HEK293T (cell line): Measurements from ENCODE around the gene SCN1A.

Experiments
- ARNT ChIP-seq: fragments of 450-650 bp; IDR thresholded peaks from 2 replicates; pipeline ENCODE4 v1.6.1; 2017; ENCODE audit warnings: mild to moderate bottlenecking
- BHLHE40 ChIP-seq: fragments of 450-650 bp; IDR thresholded peaks from 2 replicates; pipeline ENCODE4 v1.6.1; 2016; ENCODE audit warnings: mild to moderate bottlenecking, moderate library complexity, borderline replicate concordance
- CTBP1 ChIP-seq: fragments of 450-650 bp; IDR thresholded peaks from 2 replicates; pipeline ENCODE4 v1.6.1; 2016; ENCODE audit warnings: borderline replicate concordance
- ELF4 ChIP-seq: fragments of 450-650 bp; IDR thresholded peaks from 2 replicates; pipeline ENCODE4 v1.6.1; 2017; ENCODE audit warnings: antibody characterized with exemption
- FOXK2 ChIP-seq: fragments of 450-650 bp; IDR thresholded peaks from 2 replicates; pipeline ENCODE4 v1.6.1; 2016; ENCODE audit warnings: mild to moderate bottlenecking
- FOXM1 ChIP-seq: fragments of 450-650 bp; IDR thresholded peaks from 2 replicates; pipeline ENCODE4 v1.6.1; 2017; ENCODE audit warnings: mild to moderate bottlenecking, borderline replicate concordance
- SP1 ChIP-seq: fragments of 450-650 bp; IDR thresholded peaks from 2 replicates; pipeline ENCODE4 v1.6.1; 2017
- SUZ12 ChIP-seq: fragments of 450-650 bp; IDR thresholded peaks from 2 replicates; pipeline ENCODE4 v1.6.1; 2016; ENCODE audit warnings: mild to moderate bottlenecking
- TARDBP ChIP-seq: fragments of 450-650 bp; IDR thresholded peaks from 2 replicates; pipeline ENCODE4 v1.6.1; 2016
- ZNF384 ChIP-seq: fragments of 450-650 bp; IDR thresholded peaks from 2 replicates; pipeline ENCODE4 v1.6.1; 2016

DNA sequence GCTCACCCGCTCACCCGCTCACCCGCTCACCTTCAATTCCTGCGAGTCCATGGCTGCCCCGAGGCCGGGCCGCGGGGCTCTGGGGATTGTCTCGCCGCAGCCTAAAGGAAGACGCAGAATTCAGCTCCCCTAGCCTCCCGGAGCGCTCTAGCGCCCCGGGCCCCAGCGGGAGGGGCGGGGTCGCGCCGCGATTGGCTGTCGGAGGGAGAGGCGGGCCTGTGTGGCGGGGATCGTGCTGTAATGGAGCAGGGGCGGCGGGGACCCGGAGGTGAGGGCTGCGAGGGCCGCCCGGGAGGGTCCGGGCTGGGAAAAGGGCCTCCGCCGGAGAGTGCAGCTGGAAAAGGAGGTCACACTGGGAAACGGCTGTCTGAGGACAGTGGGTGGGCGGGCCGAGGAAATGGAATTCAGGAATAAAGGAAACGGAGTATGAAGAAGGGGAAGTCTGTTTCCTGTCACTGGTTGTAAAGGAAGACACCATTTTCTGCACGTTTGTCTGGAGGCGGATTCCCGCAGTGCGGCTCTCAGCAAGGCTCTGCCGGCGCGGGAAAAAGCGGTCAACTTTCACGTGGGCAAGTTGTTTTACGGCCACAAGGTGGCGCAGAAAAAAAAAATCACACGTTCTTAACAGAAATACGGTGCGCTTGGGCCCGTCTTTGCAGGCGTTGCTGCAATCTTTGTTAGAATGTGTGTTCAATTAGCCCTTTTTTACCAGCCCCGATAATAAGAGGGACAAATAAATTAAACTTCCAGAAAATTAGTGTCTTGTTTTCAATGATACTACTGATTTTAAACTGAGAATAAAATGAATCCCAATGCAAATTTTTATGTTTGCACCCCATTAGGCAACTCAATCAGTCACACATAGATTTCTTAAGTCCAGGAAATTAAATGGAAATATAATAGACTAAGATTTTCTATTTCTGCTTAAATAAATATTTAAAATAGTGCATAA lies 173.9 kb downstream of the SCN1A start, which contains the start of gene TTC21B:
- TF ChIP-seq CTBP1 (peak; percentile 60; the same call in 1 of the 2 replicates), TARDBP (no peak), ELF4 (no peak), ARNT (no peak), ZNF384 (peak; percentile 71), SUZ12 (no peak), SP1 (no peak), BHLHE40 (no peak), FOXK2 (no peak), FOXM1 (peak; percentile 76)
